Endothelial cell of umbilical vein (primary cell): Measurements from ENCODE around the gene SPDYE16. TPM values are rescaled to one million over a fixed set of nuclear protein-coding genes. Genes with fewer than 3 reads are reported as not detected.

Experiments used
- BruUV-seq: library from RNA; stranded (reverse); fragments of 400-500 nt; replicated peaks from 2 replicates; lab custom pipeline; 2021; lab: Mats Ljungman, UMichigan
- CTCF ChIA-PET: fragments of 300-600, 350-600 bp; sonication (Branson Sonifier 250); formaldehyde crosslinking; loops from one replicate; lab custom pipeline; 2021; ENCODE audit warnings: antibody characterized with exemption, inconsistent platforms; lab: Charles Lee
- POLR2A ChIA-PET: fragments of 300-600, 350-600 bp; sonication (Branson Sonifier 250); formaldehyde crosslinking; loops from one replicate; lab custom pipeline; 2021; ENCODE audit warnings: antibody characterized with exemption, inconsistent platforms; lab: Charles Lee
- DNase-seq: peaks from one replicate; pipeline ENCODE4 v3.0.0-alpha.2; 2011; ENCODE audit warnings: low read depth, low spot score
- FAIRE-seq: peaks from 2 replicates; lab custom pipeline; 2011; peaks lifted over from hg19 to GRCh38; lab: Jason Lieb, UNC
- H2AFZ ChIP-seq: 2 replicates; pipeline ENCODE4 v1.6.0; 2012; ENCODE audit warnings: low read depth, low read length, control low read depth, inconsistent platforms
- H3K27ac ChIP-seq: 2 replicates; pipeline ENCODE4 v1.5.1; 2011; ENCODE audit warnings: low read depth, mild to moderate bottlenecking, control low read depth, low read length, moderate library complexity; ENCODE audit not compliant: insufficient read depth
- H3K27me3 ChIP-seq, 2 experiments: 2 replicates each; pipeline versions ENCODE4 v1.6.0 to v1.6.1; 2011; ENCODE audit warnings: low read length in 2 of 2, mixed read lengths in 1 of 2; ENCODE audit not compliant: control insufficient read depth in 2 of 2, insufficient read depth in 2 of 2
- H3K36me3 ChIP-seq, 2 experiments: 2 replicates in 1 of 2; 3 replicates in 1 of 2; pipeline ENCODE4 v1.5.1; 2011; ENCODE audit warnings: low read length in 2 of 2, mild to moderate bottlenecking in 1 of 2, moderate library complexity in 1 of 2; ENCODE audit not compliant: control insufficient read depth in 2 of 2, insufficient read depth in 2 of 2; ENCODE audit errors: extremely low read depth in 1 of 2
- H3K4me1 ChIP-seq: 3 replicates; pipeline ENCODE4 v1.5.1; 2011; ENCODE audit warnings: mild to moderate bottlenecking, low read length; ENCODE audit not compliant: control insufficient read depth, insufficient read depth; ENCODE audit errors: extremely low read depth
- H3K4me2 ChIP-seq: 2 replicates; pipeline ENCODE4 v1.6.1; 2011; ENCODE audit warnings: low read length, control low read depth, mixed read lengths; ENCODE audit not compliant: insufficient read depth
- H3K4me3 ChIP-seq, 3 experiments: fragments of 200-600 bp in 1 of 3; sonication (generic), shearing (Covaris generic) in 1 of 3; replicated peaks in 1 of 3; 2 replicates each; pipeline ENCODE4 v1.5.1; 2011 to 2016; ENCODE audit warnings: control low read depth in 3 of 3, low read length in 3 of 3, mild to moderate bottlenecking in 2 of 3, inconsistent platforms in 1 of 3, low read depth in 1 of 3, moderate library complexity in 1 of 3; ENCODE audit not compliant: insufficient read depth in 1 of 3
- H3K79me2 ChIP-seq: 2 replicates; pipeline ENCODE4 v1.6.0; 2012; ENCODE audit warnings: low read length, inconsistent platforms; ENCODE audit not compliant: control insufficient read depth, insufficient read depth
- H3K9ac ChIP-seq: replicated peaks from 2 replicates; pipeline ENCODE3; 2011; ENCODE audit warnings: low read length, control low read depth; ENCODE audit not compliant: insufficient read depth; ENCODE audit errors: extremely low read depth
- H3K9me1 ChIP-seq: replicated peaks from 3 replicates; pipeline ENCODE4 v1.6.0; 2011; ENCODE audit warnings: mild to moderate bottlenecking, low read length; ENCODE audit not compliant: control insufficient read depth, insufficient read depth; ENCODE audit errors: extremely low read depth
- H3K9me3 ChIP-seq: replicated peaks from 2 replicates; pipeline ENCODE4 v1.5.1; 2012; ENCODE audit warnings: low read length, inconsistent platforms; ENCODE audit not compliant: control insufficient read depth, insufficient read depth
- H4K20me1 ChIP-seq: replicated peaks from 2 replicates; pipeline ENCODE3; 2011; ENCODE audit warnings: mild to moderate bottlenecking, low read length; ENCODE audit not compliant: control insufficient read depth, insufficient read depth; ENCODE audit errors: extremely low read depth
- CTCF ChIP-seq, 2 donors: IDR thresholded peaks; 1 replicate in 1 of 2; 2 replicates in 1 of 2; pipeline ENCODE4 v1.5.1; 2011; ENCODE audit warnings: low read length in 2 of 2, mild to moderate bottlenecking in 2 of 2, moderate library complexity in 2 of 2, control low read depth in 1 of 2, inconsistent platforms in 1 of 2, low read depth in 1 of 2; ENCODE audit not compliant: insufficient read depth in 1 of 2; ENCODE audit errors: extremely low read depth in 1 of 2
- EZH2 ChIP-seq: IDR thresholded peaks from 2 replicates; pipeline ENCODE4 v1.6.1; 2012; ENCODE audit warnings: borderline replicate concordance, low read depth, mild to moderate bottlenecking, moderate library complexity, low read length, inconsistent platforms; ENCODE audit not compliant: severe bottlenecking
- FOS ChIP-seq: IDR thresholded peaks from 2 replicates; pipeline ENCODE4 v1.6.1; 2011; ENCODE audit warnings: mild to moderate bottlenecking, low read length, moderate library complexity, borderline replicate concordance; ENCODE audit not compliant: insufficient read depth
- GATA2 ChIP-seq: IDR thresholded peaks from 2 replicates; pipeline ENCODE4 v1.7.0; 2011; ENCODE audit warnings: low read depth, mild to moderate bottlenecking, moderate library complexity, mixed read lengths, low read length; ENCODE audit not compliant: insufficient read length, insufficient read depth
- JUN ChIP-seq: IDR thresholded peaks from 2 replicates; pipeline ENCODE4 v1.6.1; 2011; ENCODE audit warnings: borderline replicate concordance, low read depth; ENCODE audit not compliant: insufficient read length, insufficient read depth
- MAX ChIP-seq: IDR thresholded peaks from 2 replicates; pipeline ENCODE4 v1.6.1; 2011; ENCODE audit not compliant: insufficient read depth, insufficient read length
- MYC ChIP-seq: IDR thresholded peaks from one replicate; pipeline ENCODE4 v1.6.1; 2011; ENCODE audit warnings: mild to moderate bottlenecking, low read depth, low read length
- POLR2A ChIP-seq: IDR thresholded peaks from 2 replicates; pipeline ENCODE4 v1.6.1; 2012; ENCODE audit warnings: low read depth, mild to moderate bottlenecking, control low read depth, low read length
- POLR2AphosphoS5 ChIP-seq: IDR thresholded peaks from 2 replicates; pipeline ENCODE4 v1.6.1; 2012; ENCODE audit warnings: low read depth, mild to moderate bottlenecking, control low read depth, low read length, moderate library complexity; ENCODE audit not compliant: insufficient read depth
- dilution Hi-C: fragments of 300-500 bp; cut with MboI; formaldehyde crosslinking; loops from one replicate; pipeline ENCODE4 v1.15.0; 2019; ENCODE audit warnings: low sequenced_read_pairs; ENCODE audit not compliant: extremely low pct_ligation_motif_present
- intact Hi-C: fragments of 100-400 bp; cut with micrococcal nuclease; formaldehyde crosslinking; loops from one replicate; pipeline ENCODE4 v1.10.0; 2022
- polyA plus RNA-seq, 4 experiments: library from polyadenylated mRNA; depleted of rRNA in 3 of 4; stranded (reverse) in 3 of 4; unstranded in 1 of 4; fragments of >200 nt; gene quantifications; 2 replicates each; pipeline versions ENCODE4 v1.2.1 to v1.2.3, GENCODE V29; 2011 to 2012; ENCODE audit warnings: missing spikeins in 1 of 4
- total RNA-seq: library from RNA; stranded (reverse); gene quantifications from 2 replicates; pipeline ENCODE4 v1.2.3, GENCODE V29; 2021

SPDYE16 gene
- total and polyA plus RNA-seq, 2 donors (not counting 3 experiments of a cell fraction or from before 2014, with no cell fraction given), result 0.03 to 0.22 TPM

- Histone ChIP-seq H3K9me1 (no peaks in the 10 kb centered on the region), H3K79me2 (no peaks in the 10 kb centered on the region), H4K20me1 (no peaks in the 10 kb centered on the region), H3K4me1 (no peaks in the 10 kb centered on the region), H3K4me3 (no peak overlapping the region), H3K4me2 (no peak overlapping the region), H3K27me3 (no peaks in the 10 kb centered on the region), H3K9me3 (no peaks in the 10 kb centered on the region), H2AFZ (no peak overlapping the region), H3K9ac (no peak overlapping the region), H3K36me3 (no peaks in the 10 kb centered on the region), H3K27ac (no peak overlapping the region)
- DNase-seq, result no peak
- ChIA-PET POLR2A (no interaction called here), CTCF (no interaction called here)
- no TSS peak for BruUV-seq
- intact Hi-C loops, result no loop called here
- dilution Hi-C loops, result no loop called here
- no peak for TF ChIP-seq JUN
- TF ChIP-seq POLR2A, result no peak
- no peak for TF ChIP-seq EZH2
- no peak for TF ChIP-seq POLR2AphosphoS5
- TF ChIP-seq MAX, result no peak
- TF ChIP-seq CTCF (IDR thresholded peaks at IDR 0.05; ENCODE audit: extremely low read depth in 1 of 2, insufficient read depth in 1 of 2, low read depth in 1 of 2, low read length in 2 of 2), result no peak
- TF ChIP-seq MYC, result no peak
- TF ChIP-seq FOS, result no peak
- no peak for TF ChIP-seq GATA2
- FAIRE-seq, result no peak
These were observed 37.0 kb downstream of the SPDYE16 start for GRCh38 chr7:76506081-76506440.
